ENCODE results near the gene KNDC1. TPM values are rescaled to one million over a fixed set of nuclear protein-coding genes. Genes with fewer than 3 reads are reported as not detected.

The KNDC1 gene
- total and polyA plus RNA-seq, 2 of the 4 experiments (the other 2 are of a cell fraction): 0.18 to 1.1 TPM

DNA sequence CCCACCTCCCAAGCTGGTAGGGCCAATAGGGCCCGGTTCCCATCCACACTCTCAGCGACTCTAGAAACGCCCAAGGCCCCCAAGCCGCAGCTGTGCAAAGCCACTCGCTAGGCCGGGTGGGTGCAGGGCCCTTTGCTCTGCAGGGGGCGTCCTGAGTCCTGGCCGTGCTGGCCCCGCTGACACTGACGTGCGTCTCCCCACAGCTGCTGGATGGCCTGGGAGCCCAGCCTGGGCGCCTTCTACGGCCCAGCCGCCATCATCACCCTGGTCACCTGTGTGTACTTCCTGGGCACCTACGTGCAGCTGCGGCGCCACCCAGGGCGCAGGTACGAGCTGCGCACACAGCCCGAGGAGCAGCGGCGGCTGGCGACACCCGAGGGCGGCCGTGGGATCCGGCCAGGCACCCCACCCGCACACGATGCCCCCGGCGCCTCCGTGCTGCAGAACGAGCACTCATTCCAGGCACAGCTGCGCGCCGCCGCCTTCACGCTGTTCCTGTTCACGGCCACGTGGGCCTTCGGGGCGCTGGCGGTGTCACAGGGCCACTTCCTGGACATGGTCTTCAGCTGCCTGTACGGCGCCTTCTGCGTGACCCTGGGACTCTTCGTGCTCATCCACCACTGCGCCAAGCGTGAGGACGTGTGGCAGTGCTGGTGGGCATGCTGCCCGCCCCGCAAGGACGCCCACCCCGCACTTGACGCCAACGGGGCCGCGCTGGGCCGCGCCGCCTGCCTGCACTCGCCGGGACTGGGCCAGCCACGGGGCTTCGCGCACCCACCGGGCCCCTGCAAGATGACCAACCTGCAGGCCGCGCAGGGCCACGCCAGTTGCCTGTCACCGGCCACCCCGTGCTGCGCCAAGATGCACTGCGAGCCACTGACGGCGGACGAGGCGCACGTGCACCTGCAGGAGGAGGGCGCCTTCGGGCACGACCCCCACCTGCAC lies 31.6 kb upstream of the KNDC1 start (continued):
- TF ChIP-seq, protein P1, sequence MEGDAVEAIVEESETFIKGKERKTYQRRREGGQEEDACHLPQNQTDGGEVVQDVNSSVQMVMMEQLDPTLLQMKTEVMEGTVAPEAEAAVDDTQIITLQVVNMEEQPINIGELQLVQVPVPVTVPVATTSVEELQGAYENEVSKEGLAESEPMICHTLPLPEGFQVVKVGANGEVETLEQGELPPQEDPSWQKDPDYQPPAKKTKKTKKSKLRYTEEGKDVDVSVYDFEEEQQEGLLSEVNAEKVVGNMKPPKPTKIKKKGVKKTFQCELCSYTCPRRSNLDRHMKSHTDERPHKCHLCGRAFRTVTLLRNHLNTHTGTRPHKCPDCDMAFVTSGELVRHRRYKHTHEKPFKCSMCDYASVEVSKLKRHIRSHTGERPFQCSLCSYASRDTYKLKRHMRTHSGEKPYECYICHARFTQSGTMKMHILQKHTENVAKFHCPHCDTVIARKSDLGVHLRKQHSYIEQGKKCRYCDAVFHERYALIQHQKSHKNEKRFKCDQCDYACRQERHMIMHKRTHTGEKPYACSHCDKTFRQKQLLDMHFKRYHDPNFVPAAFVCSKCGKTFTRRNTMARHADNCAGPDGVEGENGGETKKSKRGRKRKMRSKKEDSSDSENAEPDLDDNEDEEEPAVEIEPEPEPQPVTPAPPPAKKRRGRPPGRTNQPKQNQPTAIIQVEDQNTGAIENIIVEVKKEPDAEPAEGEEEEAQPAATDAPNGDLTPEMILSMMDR (conservative IDR thresholded peaks at IDR 0.05; ENCODE audit: low read depth, low read length): no peak
